ENCODE measurements around the gene FXR2. TPM values are rescaled to one million over a fixed set of nuclear protein-coding genes. Genes with fewer than 3 reads are reported as not detected.

FXR2 gene
- total and polyA plus RNA-seq, 2 donors (not counting 3 experiments of a cell fraction or from before 2014, with no cell fraction given) = 40.1 to 48.9 TPM

GRCh38 chr17:7593296-7593695 is 21.4 kb downstream of the FXR2 start:
- FAIRE-seq (no peak), DNase-seq (ENCODE audit: low read depth, low spot score) (no peak)
- Histone ChIP-seq H3K4me1 (ENCODE audit: control insufficient read depth, extremely low read depth, insufficient read depth, low read length) (peaks cover 9% of the 10 kb centered on the region), H3K9ac (replicated peaks; ENCODE audit: extremely low read depth, insufficient read depth, low read length) (no peak overlapping the region), H3K27me3 (ENCODE audit: control insufficient read depth in 2 of 2, insufficient read depth in 2 of 2, low read length in 2 of 2) (no peaks in the 10 kb centered on the region), H3K9me3 (replicated peaks; ENCODE audit: control insufficient read depth, insufficient read depth, low read length) (no peaks in the 10 kb centered on the region), H3K4me3 (replicated peaks in 1 of 3; ENCODE audit: insufficient read depth in 1 of 3, low read depth in 1 of 3, low read length in 3 of 3) (no peak overlapping the region), H3K9me1 (replicated peaks; ENCODE audit: control insufficient read depth, extremely low read depth, insufficient read depth, low read length) (no peaks in the 10 kb centered on the region), H2AFZ (ENCODE audit: low read depth, low read length) (no peak overlapping the region), H3K79me2 (ENCODE audit: control insufficient read depth, insufficient read depth, low read length) (no peaks in the 10 kb centered on the region), H3K36me3 (ENCODE audit: control insufficient read depth in 2 of 2, extremely low read depth in 1 of 2, insufficient read depth in 2 of 2, low read length in 2 of 2) (peaks cover 20 to 50% of the 10 kb centered on the region in 2 experiments), H3K27ac (ENCODE audit: insufficient read depth, low read depth, low read length) (no peak overlapping the region), H4K20me1 (replicated peaks; ENCODE audit: control insufficient read depth, extremely low read depth, insufficient read depth, low read length) (no peaks in the 10 kb centered on the region), H3K4me2 (ENCODE audit: insufficient read depth, low read length) (no peak overlapping the region)
- CTCF ChIA-PET = interaction anchor here (0.7 to 1.2 kb wide), 2 partner anchors 8 to 23 kb away, joined by 3 read pairs; no protein-coding TSS in a partner anchor
- BruUV-seq (replicated peaks) = no TSS peak
- TF ChIP-seq MYC (IDR thresholded peaks at IDR 0.05; ENCODE audit: low read depth, low read length) (no peak), POLR2AphosphoS5 (IDR thresholded peaks at IDR 0.05; ENCODE audit: insufficient read depth, low read depth, low read length) (no peak), GATA2 (IDR thresholded peaks at IDR 0.05; ENCODE audit: insufficient read depth, insufficient read length, low read depth, low read length) (no peak)
- intact Hi-C loops (cut with micrococcal nuclease) = no loop called here
- POLR2A ChIA-PET = no interaction called here
- dilution Hi-C loops (cut with MboI; ENCODE audit: extremely low pct_ligation_motif_present, low sequenced_read_pairs) = no loop called here

DNA sequence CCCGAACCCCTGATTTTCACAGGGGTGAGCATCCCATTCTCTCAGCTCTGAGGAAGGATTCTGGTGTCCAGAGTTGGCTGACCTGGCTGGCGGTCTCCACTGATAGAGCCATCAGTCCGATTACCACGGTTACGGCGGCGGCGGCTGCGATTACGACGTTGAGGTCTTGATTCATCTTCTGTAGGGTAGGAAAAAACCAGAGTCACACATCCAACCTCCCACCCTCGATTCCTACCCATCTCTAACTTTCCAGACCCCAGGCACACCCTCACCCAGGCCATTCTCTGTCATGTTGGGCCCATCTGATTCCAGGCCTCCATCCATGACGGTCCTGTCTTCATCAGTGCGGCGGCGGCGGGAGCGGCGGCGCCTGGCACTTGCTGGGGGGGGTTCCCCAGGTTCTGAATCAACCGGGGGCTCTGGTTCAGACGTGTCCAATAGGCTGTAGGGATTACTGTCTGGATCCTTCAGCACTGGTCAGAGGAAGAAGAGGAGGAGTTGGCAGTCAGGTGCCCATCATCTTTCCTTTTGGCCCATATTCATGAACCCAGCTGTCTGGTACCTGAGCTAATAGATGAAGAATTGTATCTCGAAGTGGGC is 22.2 kb downstream of the FXR2 start:
- H3K4me2 ChIP-seq (ENCODE audit: insufficient read depth, low read length) = no peak overlapping the region
- no peaks in the 10 kb centered on the region for H3K9me1 ChIP-seq (replicated peaks; ENCODE audit: control insufficient read depth, extremely low read depth, insufficient read depth, low read length)
- no peak for TF ChIP-seq POLR2AphosphoS5 (IDR thresholded peaks at IDR 0.05; ENCODE audit: insufficient read depth, low read depth, low read length)
- no peak for TF ChIP-seq FOS (IDR thresholded peaks at IDR 0.05; ENCODE audit: borderline replicate concordance, insufficient read depth, low read length)
- TF ChIP-seq, protein P1, sequence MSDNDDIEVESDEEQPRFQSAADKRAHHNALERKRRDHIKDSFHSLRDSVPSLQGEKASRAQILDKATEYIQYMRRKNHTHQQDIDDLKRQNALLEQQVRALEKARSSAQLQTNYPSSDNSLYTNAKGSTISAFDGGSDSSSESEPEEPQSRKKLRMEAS (IDR thresholded peaks at IDR 0.05; ENCODE audit: insufficient read depth, insufficient read length) = no peak
- no peak for TF ChIP-seq EZH2 (IDR thresholded peaks at IDR 0.05; ENCODE audit: borderline replicate concordance, low read depth, low read length, severe bottlenecking)
- TF ChIP-seq, protein P2, sequence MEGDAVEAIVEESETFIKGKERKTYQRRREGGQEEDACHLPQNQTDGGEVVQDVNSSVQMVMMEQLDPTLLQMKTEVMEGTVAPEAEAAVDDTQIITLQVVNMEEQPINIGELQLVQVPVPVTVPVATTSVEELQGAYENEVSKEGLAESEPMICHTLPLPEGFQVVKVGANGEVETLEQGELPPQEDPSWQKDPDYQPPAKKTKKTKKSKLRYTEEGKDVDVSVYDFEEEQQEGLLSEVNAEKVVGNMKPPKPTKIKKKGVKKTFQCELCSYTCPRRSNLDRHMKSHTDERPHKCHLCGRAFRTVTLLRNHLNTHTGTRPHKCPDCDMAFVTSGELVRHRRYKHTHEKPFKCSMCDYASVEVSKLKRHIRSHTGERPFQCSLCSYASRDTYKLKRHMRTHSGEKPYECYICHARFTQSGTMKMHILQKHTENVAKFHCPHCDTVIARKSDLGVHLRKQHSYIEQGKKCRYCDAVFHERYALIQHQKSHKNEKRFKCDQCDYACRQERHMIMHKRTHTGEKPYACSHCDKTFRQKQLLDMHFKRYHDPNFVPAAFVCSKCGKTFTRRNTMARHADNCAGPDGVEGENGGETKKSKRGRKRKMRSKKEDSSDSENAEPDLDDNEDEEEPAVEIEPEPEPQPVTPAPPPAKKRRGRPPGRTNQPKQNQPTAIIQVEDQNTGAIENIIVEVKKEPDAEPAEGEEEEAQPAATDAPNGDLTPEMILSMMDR (IDR thresholded peaks at IDR 0.05; ENCODE audit: extremely low read depth in 1 of 2, insufficient read depth in 1 of 2, low read depth in 1 of 2, low read length in 2 of 2) = no peak
- no peak for TF ChIP-seq JUN (IDR thresholded peaks at IDR 0.05; ENCODE audit: borderline replicate concordance, insufficient read depth, insufficient read length, low read depth)
- TF ChIP-seq MYC (IDR thresholded peaks at IDR 0.05; ENCODE audit: low read depth, low read length) = no peak
- TF ChIP-seq POLR2A (IDR thresholded peaks at IDR 0.05; ENCODE audit: low read depth, low read length) = no peak
- no peak for TF ChIP-seq GATA2 (IDR thresholded peaks at IDR 0.05; ENCODE audit: insufficient read depth, insufficient read length, low read depth, low read length)
- ChIA-PET CTCF (interaction anchor here (1.2 kb wide), 1 partner anchor 9 kb away, joined by 3 read pairs; no protein-coding TSS in a partner anchor), POLR2A (no interaction called here)
- H3K27ac ChIP-seq (ENCODE audit: insufficient read depth, low read depth, low read length) = no peak overlapping the region
- dilution Hi-C loops (cut with MboI; ENCODE audit: extremely low pct_ligation_motif_present, low sequenced_read_pairs) = no loop called here
- DNase-seq (ENCODE audit: low read depth, low spot score) = no peak
- no peak overlapping the region for H2AFZ ChIP-seq (ENCODE audit: low read depth, low read length)
- H4K20me1 ChIP-seq (replicated peaks; ENCODE audit: control insufficient read depth, extremely low read depth, insufficient read depth, low read length) = no peaks in the 10 kb centered on the region
- no peak for FAIRE-seq
- H3K9ac ChIP-seq (replicated peaks; ENCODE audit: extremely low read depth, insufficient read depth, low read length) = no peak overlapping the region
- intact Hi-C loops (cut with micrococcal nuclease) = no loop called here
- peaks cover 10% of the 10 kb centered on the region for H3K4me1 ChIP-seq (ENCODE audit: control insufficient read depth, extremely low read depth, insufficient read depth, low read length)
- H3K27me3 ChIP-seq (ENCODE audit: control insufficient read depth in 2 of 2, insufficient read depth in 2 of 2, low read length in 2 of 2) = no peaks in the 10 kb centered on the region
- H3K36me3 ChIP-seq (ENCODE audit: control insufficient read depth in 2 of 2, extremely low read depth in 1 of 2, insufficient read depth in 2 of 2, low read length in 2 of 2) = peaks cover 20 to 53% of the 10 kb centered on the region in 2 experiments
- no peak overlapping the region for H3K4me3 ChIP-seq (replicated peaks in 1 of 3; ENCODE audit: insufficient read depth in 1 of 3, low read depth in 1 of 3, low read length in 3 of 3)
- H3K9me3 ChIP-seq (replicated peaks; ENCODE audit: control insufficient read depth, insufficient read depth, low read length) = no peaks in the 10 kb centered on the region
- no peaks in the 10 kb centered on the region for H3K79me2 ChIP-seq (ENCODE audit: control insufficient read depth, insufficient read depth, low read length)
- no TSS peak for BruUV-seq (replicated peaks)

Data from endothelial cell of umbilical vein (primary cell).